CD14-positive monocyte (primary cell): ENCODE results near the gene DPH3. TPM values are rescaled to one million over a fixed set of nuclear protein-coding genes. Genes with fewer than 3 reads are reported as not detected.
A peak's percentile ranks its signal among the peaks of the same experiment; 100 is the strongest.

Experiments used
- DNase-seq, 3 donors: peaks; one replicate each; pipeline ENCODE4 v3.0.0-alpha.2; 2011 to 2022
- H2AFZ ChIP-seq: 2 replicates; pipeline ENCODE4 v1.6.0; 2012; ENCODE audit warnings: mild to moderate bottlenecking, low read depth, low read length, inconsistent platforms; ENCODE audit not compliant: insufficient read depth, poor library complexity, severe bottlenecking
- H3K27ac ChIP-seq, 2 donors: 1 replicate in 1 of 2; 2 replicates in 1 of 2; pipeline ENCODE4 v1.5.1; 2012 to 2013; ENCODE audit warnings: low read length in 2 of 2, control low read depth in 1 of 2, inconsistent platforms in 1 of 2, low read depth in 1 of 2, mild to moderate bottlenecking in 1 of 2
- H3K27me3 ChIP-seq, 2 donors: one replicate each; pipeline versions ENCODE4 v1.6.0 to v1.6.1; 2011 to 2013; ENCODE audit warnings: low read length in 2 of 2; ENCODE audit not compliant: control insufficient read depth in 2 of 2, insufficient read depth in 2 of 2
- H3K36me3 ChIP-seq, 2 donors: replicated peaks in 1 of 2; 1 replicate in 1 of 2; 2 replicates in 1 of 2; pipeline versions ENCODE4 v1.5.1 to v1.6.1; 2012 to 2013; ENCODE audit warnings: low read length in 2 of 2, control low read depth in 1 of 2, inconsistent platforms in 1 of 2, mild to moderate bottlenecking in 1 of 2; ENCODE audit not compliant: insufficient read depth in 2 of 2, control insufficient read depth in 1 of 2
- H3K4me1 ChIP-seq, 2 donors: 1 replicate in 1 of 2; 2 replicates in 1 of 2; pipeline versions ENCODE4 v1.5.1 to v1.6.1; 2012 to 2013; ENCODE audit warnings: low read length in 2 of 2, control low read depth in 1 of 2, inconsistent platforms in 1 of 2, mild to moderate bottlenecking in 1 of 2, moderate library complexity in 1 of 2; ENCODE audit not compliant: insufficient read depth in 2 of 2, control insufficient read depth in 1 of 2
- H3K4me2 ChIP-seq: replicated peaks from 2 replicates; pipeline ENCODE3; 2012; ENCODE audit warnings: low read length, moderate library complexity, mild to moderate bottlenecking; ENCODE audit not compliant: poor library complexity, severe bottlenecking; ENCODE audit errors: extremely low read depth
- H3K4me3 ChIP-seq, 3 experiments: fragments of 200-600 bp in 1 of 3; sonication (generic) in 1 of 3; replicated peaks in 1 of 3; 1 replicate in 2 of 3; 2 replicates in 1 of 3; pipeline ENCODE4 v1.5.1; 2011 to 2013; ENCODE audit warnings: low read length in 3 of 3, mild to moderate bottlenecking in 3 of 3, control low read depth in 2 of 3, low read depth in 2 of 3, inconsistent platforms in 1 of 3, moderate library complexity in 1 of 3
- H3K79me2 ChIP-seq: 2 replicates; pipeline ENCODE4 v1.6.0; 2012; ENCODE audit warnings: mild to moderate bottlenecking, control low read depth, inconsistent platforms, low read length, moderate library complexity; ENCODE audit not compliant: insufficient read depth
- H3K9ac ChIP-seq: 2 replicates; pipeline ENCODE4 v1.6.0; 2017; ENCODE audit warnings: low read length, mild to moderate bottlenecking; ENCODE audit not compliant: insufficient read depth, poor library complexity, severe bottlenecking
- H3K9me3 ChIP-seq, 2 donors: replicated peaks in 1 of 2; 1 replicate in 1 of 2; 2 replicates in 1 of 2; pipeline versions ENCODE4 v1.5.1 to v1.6.1; 2012 to 2013; ENCODE audit warnings: low read length in 2 of 2, control low read depth in 1 of 2; ENCODE audit not compliant: control insufficient read depth in 1 of 2, insufficient read depth in 1 of 2
- H4K20me1 ChIP-seq: 2 replicates; pipeline ENCODE4 v1.6.0; 2012; ENCODE audit warnings: mild to moderate bottlenecking, low read length, control low read depth, moderate library complexity; ENCODE audit not compliant: insufficient read depth
- H3K27ac Mint-ChIP-seq, 7 donors: one replicate each; pipeline ENCODE4 v1.8.0; 2020; ENCODE audit warnings: mild to moderate bottlenecking in 7 of 7, mixed read lengths in 7 of 7, moderate library complexity in 6 of 7, inconsistent platforms in 2 of 7
- H3K27me3 Mint-ChIP-seq, 3 donors: one replicate each; pipeline ENCODE4 v1.8.0; 2021 to 2022; ENCODE audit warnings: low read depth in 3 of 3, mild to moderate bottlenecking in 3 of 3, mixed read lengths in 3 of 3, moderate library complexity in 3 of 3, inconsistent platforms in 1 of 3
- H3K36me3 Mint-ChIP-seq, 2 donors: one replicate each; pipeline ENCODE4 v1.8.0; 2020; ENCODE audit warnings: mixed read lengths in 2 of 2, inconsistent platforms in 1 of 2, mild to moderate bottlenecking in 1 of 2
- H3K4me1 Mint-ChIP-seq: one replicate; pipeline ENCODE4 v1.8.0; 2020; ENCODE audit warnings: mild to moderate bottlenecking, mixed read lengths
- H3K4me3 Mint-ChIP-seq, 2 donors: one replicate each; pipeline ENCODE4 v1.8.0; 2020; ENCODE audit warnings: mild to moderate bottlenecking in 2 of 2, mixed read lengths in 2 of 2, moderate library complexity in 1 of 2
- H3K9me3 Mint-ChIP-seq, 7 donors: one replicate each; pipeline ENCODE4 v1.8.0; 2020 to 2022; ENCODE audit warnings: mixed read lengths in 7 of 7, mild to moderate bottlenecking in 6 of 7, moderate library complexity in 6 of 7, inconsistent platforms in 2 of 7
- WGBS: methylation state at CpG from one replicate; pipeline ENCODE4 v1.1.5; 2013; ENCODE audit warnings: missing lambda C conversion rate; ENCODE audit not compliant: insufficient coverage; 5-methylcytosine and 5-hydroxymethylcytosine counted together
- intact Hi-C, 2 donors: fragments of 100-400 bp; cut with micrococcal nuclease; formaldehyde crosslinking; loops; one replicate each; pipeline versions ENCODE4 v1.15.0 to v1.15.1; 2023
- polyA plus RNA-seq, 3 donors: library from polyadenylated mRNA; depleted of rRNA in 1 of 3; unstranded in 2 of 3; stranded (reverse) in 1 of 3; fragments of 300-500 nt in 2 of 3; fragments of >200 nt in 1 of 3; fragmentation: Illumina TruSeq in 2 of 3; gene quantifications; 1 replicate in 2 of 3; 2 replicates in 1 of 3; pipeline ENCODE4 v1.2.3, GENCODE V29; 2012 to 2021
- TF ChIP-seq, protein P1 (sequence below): fragments of 200-600 bp; IDR thresholded peaks from one replicate; pipeline ENCODE4 v1.8.0; 2022; ENCODE audit warnings: antibody characterized with exemption, mild to moderate bottlenecking

The DPH3 gene
- polyA plus RNA-seq, 3 donors = 9.2 to 42.0 (median 33.7) TPM

DNA sequence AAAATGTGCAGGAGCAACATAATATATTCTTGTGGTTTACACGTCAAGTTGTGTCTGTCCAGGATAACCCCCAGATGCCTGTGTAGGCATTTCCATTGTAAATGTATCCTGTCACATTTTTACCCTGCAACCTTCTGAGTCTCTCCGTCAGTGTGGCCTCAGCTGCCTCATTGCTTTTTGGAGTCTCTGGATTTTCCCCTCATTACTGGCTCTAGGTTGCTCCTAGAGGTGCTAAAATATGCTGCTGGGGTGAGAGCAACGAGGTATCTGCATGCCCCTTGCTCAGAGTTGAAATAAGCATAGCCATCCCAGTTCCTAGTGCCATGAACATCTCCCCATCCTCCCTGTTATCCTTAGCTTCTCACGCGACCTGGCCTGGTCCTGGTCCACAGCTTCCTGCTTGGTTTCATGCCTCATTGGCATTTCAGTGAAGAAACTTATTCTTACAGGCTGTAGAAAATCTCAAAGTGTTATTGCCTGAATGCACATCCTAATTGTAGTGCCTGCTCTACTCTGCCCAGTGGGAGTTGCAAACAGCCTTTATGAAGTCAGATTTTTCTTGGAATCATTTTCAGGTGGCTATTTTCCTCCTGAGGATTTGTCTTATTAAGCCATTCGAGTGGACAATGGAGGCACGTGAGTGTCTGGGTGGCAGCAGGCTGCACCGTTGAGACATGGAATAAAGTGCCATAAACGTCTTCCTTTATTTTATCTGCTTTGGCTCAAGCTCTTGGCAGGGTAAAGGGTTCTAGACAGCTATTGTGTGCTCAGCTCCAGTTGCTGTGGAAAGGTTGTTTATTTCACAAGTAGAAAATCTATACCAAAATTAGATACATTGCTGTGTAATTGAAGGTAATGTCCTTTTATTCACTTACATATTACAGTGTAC lies 33.5 kb upstream of the DPH3 start:
- Mint-ChIP-seq H3K27ac (peak overlapping the region in 1 of 7 donors; percentile 1), H3K4me1 (peaks cover 8% of the 10 kb centered on the region), H3K9me3 (peaks cover 0 to 7% (median 4%) of the 10 kb centered on the region in 7 donors), H3K4me3 (no peak overlapping the region), H3K36me3 (peaks cover 71 to 78% of the 10 kb centered on the region in 2 donors), H3K27me3 (peaks cover 0 to 1% (median 0%) of the 10 kb centered on the region in 3 donors)
- Histone ChIP-seq H3K9me3 (no peaks in the 10 kb centered on the region), H2AFZ (no peak overlapping the region), H3K4me2 (no peak overlapping the region), H3K4me1 (peaks cover 0 to 2% of the 10 kb centered on the region in 2 donors), H3K27me3 (no peaks in the 10 kb centered on the region), H3K4me3 (no peak overlapping the region), H3K9ac (no peak overlapping the region), H3K36me3 (peaks cover 26 to 78% of the 10 kb centered on the region in 2 donors), H3K79me2 (no peaks in the 10 kb centered on the region), H3K27ac (no peak overlapping the region), H4K20me1 (no peaks in the 10 kb centered on the region)
- 87% methylated on average over 5 of the region's 9 CpGs for WGBS
- TF ChIP-seq, protein P1, sequence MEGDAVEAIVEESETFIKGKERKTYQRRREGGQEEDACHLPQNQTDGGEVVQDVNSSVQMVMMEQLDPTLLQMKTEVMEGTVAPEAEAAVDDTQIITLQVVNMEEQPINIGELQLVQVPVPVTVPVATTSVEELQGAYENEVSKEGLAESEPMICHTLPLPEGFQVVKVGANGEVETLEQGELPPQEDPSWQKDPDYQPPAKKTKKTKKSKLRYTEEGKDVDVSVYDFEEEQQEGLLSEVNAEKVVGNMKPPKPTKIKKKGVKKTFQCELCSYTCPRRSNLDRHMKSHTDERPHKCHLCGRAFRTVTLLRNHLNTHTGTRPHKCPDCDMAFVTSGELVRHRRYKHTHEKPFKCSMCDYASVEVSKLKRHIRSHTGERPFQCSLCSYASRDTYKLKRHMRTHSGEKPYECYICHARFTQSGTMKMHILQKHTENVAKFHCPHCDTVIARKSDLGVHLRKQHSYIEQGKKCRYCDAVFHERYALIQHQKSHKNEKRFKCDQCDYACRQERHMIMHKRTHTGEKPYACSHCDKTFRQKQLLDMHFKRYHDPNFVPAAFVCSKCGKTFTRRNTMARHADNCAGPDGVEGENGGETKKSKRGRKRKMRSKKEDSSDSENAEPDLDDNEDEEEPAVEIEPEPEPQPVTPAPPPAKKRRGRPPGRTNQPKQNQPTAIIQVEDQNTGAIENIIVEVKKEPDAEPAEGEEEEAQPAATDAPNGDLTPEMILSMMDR = no peak
- no peak for DNase-seq
- intact Hi-C loops = no loop called here

DNA sequence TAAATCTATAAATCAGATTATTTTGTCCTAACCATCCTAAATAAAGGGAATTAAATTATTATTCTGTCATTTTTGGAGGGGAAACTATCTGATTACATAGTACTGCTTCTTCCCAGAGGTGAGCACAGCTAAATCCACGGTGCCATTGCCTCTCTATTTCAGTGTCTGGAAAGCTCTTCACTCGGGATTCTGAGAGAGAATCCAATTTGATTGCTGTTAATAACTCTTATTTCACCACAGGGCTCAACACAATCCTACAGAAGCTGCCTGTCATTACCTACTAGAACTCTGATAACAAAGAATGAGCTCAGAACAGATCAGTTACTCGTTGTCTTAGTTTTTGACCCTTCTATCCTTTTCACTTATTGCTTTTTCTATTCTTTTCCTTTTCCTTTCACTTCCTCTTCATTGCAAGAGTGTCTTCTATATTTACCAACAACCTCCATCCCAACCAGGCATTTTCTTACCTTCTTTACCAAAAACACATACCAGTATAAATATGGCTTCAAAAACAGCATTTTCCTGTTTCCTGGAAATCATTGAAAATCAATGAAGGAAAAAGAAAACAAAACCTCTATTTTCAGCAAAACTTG lies 30.7 kb upstream of the DPH3 start:
- H2AFZ ChIP-seq = no peak overlapping the region
- H3K9me3 ChIP-seq = no peaks in the 10 kb centered on the region
- TF ChIP-seq, protein P1 = no peak
- no peaks in the 10 kb centered on the region for H4K20me1 ChIP-seq
- 29% methylated on average over 1 of the region's 3 CpGs for WGBS
- DNase-seq = no peak
- H3K36me3 ChIP-seq = peaks cover 13 to 57% of the 10 kb centered on the region in 2 donors
- peak overlapping the region in 1 of 2 donors; percentile 7 for H3K27ac ChIP-seq
- Mint-ChIP-seq H3K4me1 (peaks cover 24% of the 10 kb centered on the region), H3K27me3 (peaks cover 0 to 1% (median 0%) of the 10 kb centered on the region in 3 donors), H3K36me3 (peaks cover 56 to 73% of the 10 kb centered on the region in 2 donors), H3K9me3 (peaks cover 0 to 7% (median 4%) of the 10 kb centered on the region in 7 donors), H3K4me3 (no peak overlapping the region), H3K27ac (peak overlapping the region in 1 of 7 donors; percentile 59)
- no peaks in the 10 kb centered on the region for H3K27me3 ChIP-seq
- no peaks in the 10 kb centered on the region for H3K79me2 ChIP-seq
- H3K4me1 ChIP-seq = peaks cover 12 to 13% of the 10 kb centered on the region in 2 donors
- no peak overlapping the region for H3K4me3 ChIP-seq
- H3K4me2 ChIP-seq = no peak overlapping the region
- no peak overlapping the region for H3K9ac ChIP-seq
- intact Hi-C loops = no loop called here
